ENCODE measurements around the gene NEURL2.

The NEURL2 gene

GRCh38 chr20:45841407-45842129 lies 49.4 kb downstream of the NEURL2 start:
- no peak for DNase-seq (ENCODE audit: low read depth)

GRCh38 chr20:45840700-45841198 lies 50.3 kb downstream of the NEURL2 start:
- DNase-seq (ENCODE audit: low read depth) = no peak

All from activated T-cell treated with anti-CD3 and anti-CD28 coated beads for 24 hours (primary cell).